A549 (cell line): ENCODE results near the gene PDXP.

Experiments
- BHLHE40 ChIP-seq: IDR thresholded peaks from 2 replicates; pipeline ENCODE4 v1.6.1; 2012; ENCODE audit warnings: low read depth, low read length, inconsistent platforms
- EP300 ChIP-seq, 2 experiments: fragments of >200 bp; sonication (Bioruptor Twin); formaldehyde crosslinking; IDR thresholded peaks; 2 replicates in 1 of 2; 3 replicates in 1 of 2; pipeline ENCODE4 v1.6.1; 2016 to 2017
- FOXS1 ChIP-seq: fragments of 250-450 bp; sonication (Bioruptor Pico); IDR thresholded peaks from 2 replicates; pipeline ENCODE4 v1.5.0; 2020; ENCODE audit warnings: mild to moderate bottlenecking, moderate library complexity
- NFE2L2 ChIP-seq: fragments of 150-350 bp; conservative IDR thresholded peaks from 2 replicates; pipeline ENCODE4 v1.6.1; 2014; ENCODE audit warnings: low read length
- NR3C1 ChIP-seq: fragments of >200 bp; sonication (Bioruptor Twin); formaldehyde crosslinking; IDR thresholded peaks from 3 replicates; pipeline ENCODE4 v1.6.1; 2017
- POLR2A ChIP-seq: IDR thresholded peaks from 2 replicates; pipeline ENCODE4 v1.6.1; 2012; ENCODE audit warnings: mild to moderate bottlenecking, low read length
- POLR2AphosphoS2 ChIP-seq: conservative IDR thresholded peaks from 2 replicates; pipeline ENCODE4 v1.6.1; 2012; ENCODE audit warnings: low read length, improper control_type of control experiment, inconsistent platforms
- SMC3 ChIP-seq: fragments of >200 bp; sonication (Bioruptor Twin); formaldehyde crosslinking; IDR thresholded peaks from 3 replicates; pipeline ENCODE4 v1.6.1; 2018; ENCODE audit warnings: inconsistent platforms
- SREBF2 ChIP-seq: fragments of 450-650 bp; IDR thresholded peaks from 2 replicates; pipeline ENCODE4 v1.6.1; 2014; ENCODE audit warnings: mild to moderate bottlenecking, moderate library complexity
- USF2 ChIP-seq: fragments of 450-650 bp; IDR thresholded peaks from 2 replicates; pipeline ENCODE4 v1.6.1; 2014; ENCODE audit warnings: antibody characterized with exemption
- ZC3H11A ChIP-seq: fragments of 450-650 bp; IDR thresholded peaks from 2 replicates; pipeline ENCODE4 v1.6.1; 2014; ENCODE audit warnings: antibody characterized with exemption, mild to moderate bottlenecking
- TF ChIP-seq, protein P1 (sequence below): fragments of >200 bp; sonication (Bioruptor Twin); formaldehyde crosslinking; IDR thresholded peaks from 3 replicates; pipeline ENCODE4 v1.5.1; 2016
- TF ChIP-seq, protein P2 (sequence below): IDR thresholded peaks from 2 replicates; pipeline ENCODE4 v1.6.1; 2012
- TF ChIP-seq, protein P3 (sequence below): fragments of 200-600 bp; sonication (generic); IDR thresholded peaks from 2 replicates; pipeline ENCODE4 v1.6.1; 2016; ENCODE audit warnings: antibody characterized with exemption, mild to moderate bottlenecking, moderate library complexity

DNA sequence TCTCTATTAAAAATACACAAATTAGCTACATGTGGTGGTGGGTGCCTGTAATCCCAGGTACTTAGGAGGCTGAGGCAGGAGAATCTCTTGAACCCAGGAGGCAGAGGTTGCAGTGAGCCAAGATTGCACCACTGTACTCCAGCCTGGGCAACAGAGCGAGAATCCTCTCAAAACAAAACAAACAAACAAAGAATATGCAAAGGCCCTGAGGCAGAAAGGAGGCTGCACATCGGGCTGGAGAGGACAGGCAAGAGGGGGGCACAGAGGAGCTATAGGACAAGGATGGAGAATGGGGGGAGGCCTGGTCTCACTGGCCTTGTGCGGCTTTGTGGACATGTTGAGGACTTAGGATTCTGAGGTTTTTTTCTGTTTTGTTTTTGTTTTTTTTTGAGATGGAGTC is 46.7 kb downstream of the PDXP start:
- TF ChIP-seq FOXS1 (CRISPR knock-in tag) (no peak), NFE2L2 (no peak), EP300 (IDR thresholded peaks at IDR 0.05) (no peak), POLR2A (no peak), SREBF2 (no peak), POLR2AphosphoS2 (no peak), ZC3H11A (no peak), NR3C1 (no peak), USF2 (no peak), BHLHE40 (no peak), SMC3 (no peak)
- TF ChIP-seq, protein P1, sequence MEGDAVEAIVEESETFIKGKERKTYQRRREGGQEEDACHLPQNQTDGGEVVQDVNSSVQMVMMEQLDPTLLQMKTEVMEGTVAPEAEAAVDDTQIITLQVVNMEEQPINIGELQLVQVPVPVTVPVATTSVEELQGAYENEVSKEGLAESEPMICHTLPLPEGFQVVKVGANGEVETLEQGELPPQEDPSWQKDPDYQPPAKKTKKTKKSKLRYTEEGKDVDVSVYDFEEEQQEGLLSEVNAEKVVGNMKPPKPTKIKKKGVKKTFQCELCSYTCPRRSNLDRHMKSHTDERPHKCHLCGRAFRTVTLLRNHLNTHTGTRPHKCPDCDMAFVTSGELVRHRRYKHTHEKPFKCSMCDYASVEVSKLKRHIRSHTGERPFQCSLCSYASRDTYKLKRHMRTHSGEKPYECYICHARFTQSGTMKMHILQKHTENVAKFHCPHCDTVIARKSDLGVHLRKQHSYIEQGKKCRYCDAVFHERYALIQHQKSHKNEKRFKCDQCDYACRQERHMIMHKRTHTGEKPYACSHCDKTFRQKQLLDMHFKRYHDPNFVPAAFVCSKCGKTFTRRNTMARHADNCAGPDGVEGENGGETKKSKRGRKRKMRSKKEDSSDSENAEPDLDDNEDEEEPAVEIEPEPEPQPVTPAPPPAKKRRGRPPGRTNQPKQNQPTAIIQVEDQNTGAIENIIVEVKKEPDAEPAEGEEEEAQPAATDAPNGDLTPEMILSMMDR, result no peak
- TF ChIP-seq, protein P2, sequence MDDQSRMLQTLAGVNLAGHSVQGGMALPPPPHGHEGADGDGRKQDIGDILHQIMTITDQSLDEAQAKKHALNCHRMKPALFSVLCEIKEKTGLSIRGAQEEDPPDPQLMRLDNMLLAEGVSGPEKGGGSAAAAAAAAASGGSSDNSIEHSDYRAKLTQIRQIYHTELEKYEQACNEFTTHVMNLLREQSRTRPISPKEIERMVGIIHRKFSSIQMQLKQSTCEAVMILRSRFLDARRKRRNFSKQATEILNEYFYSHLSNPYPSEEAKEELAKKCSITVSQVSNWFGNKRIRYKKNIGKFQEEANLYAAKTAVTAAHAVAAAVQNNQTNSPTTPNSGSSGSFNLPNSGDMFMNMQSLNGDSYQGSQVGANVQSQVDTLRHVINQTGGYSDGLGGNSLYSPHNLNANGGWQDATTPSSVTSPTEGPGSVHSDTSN, result no peak
- TF ChIP-seq, protein P3, sequence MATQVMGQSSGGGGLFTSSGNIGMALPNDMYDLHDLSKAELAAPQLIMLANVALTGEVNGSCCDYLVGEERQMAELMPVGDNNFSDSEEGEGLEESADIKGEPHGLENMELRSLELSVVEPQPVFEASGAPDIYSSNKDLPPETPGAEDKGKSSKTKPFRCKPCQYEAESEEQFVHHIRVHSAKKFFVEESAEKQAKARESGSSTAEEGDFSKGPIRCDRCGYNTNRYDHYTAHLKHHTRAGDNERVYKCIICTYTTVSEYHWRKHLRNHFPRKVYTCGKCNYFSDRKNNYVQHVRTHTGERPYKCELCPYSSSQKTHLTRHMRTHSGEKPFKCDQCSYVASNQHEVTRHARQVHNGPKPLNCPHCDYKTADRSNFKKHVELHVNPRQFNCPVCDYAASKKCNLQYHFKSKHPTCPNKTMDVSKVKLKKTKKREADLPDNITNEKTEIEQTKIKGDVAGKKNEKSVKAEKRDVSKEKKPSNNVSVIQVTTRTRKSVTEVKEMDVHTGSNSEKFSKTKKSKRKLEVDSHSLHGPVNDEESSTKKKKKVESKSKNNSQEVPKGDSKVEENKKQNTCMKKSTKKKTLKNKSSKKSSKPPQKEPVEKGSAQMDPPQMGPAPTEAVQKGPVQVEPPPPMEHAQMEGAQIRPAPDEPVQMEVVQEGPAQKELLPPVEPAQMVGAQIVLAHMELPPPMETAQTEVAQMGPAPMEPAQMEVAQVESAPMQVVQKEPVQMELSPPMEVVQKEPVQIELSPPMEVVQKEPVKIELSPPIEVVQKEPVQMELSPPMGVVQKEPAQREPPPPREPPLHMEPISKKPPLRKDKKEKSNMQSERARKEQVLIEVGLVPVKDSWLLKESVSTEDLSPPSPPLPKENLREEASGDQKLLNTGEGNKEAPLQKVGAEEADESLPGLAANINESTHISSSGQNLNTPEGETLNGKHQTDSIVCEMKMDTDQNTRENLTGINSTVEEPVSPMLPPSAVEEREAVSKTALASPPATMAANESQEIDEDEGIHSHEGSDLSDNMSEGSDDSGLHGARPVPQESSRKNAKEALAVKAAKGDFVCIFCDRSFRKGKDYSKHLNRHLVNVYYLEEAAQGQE, result no peak
